ENCODE data around the gene THSD4. TPM values are rescaled to one million over a fixed set of nuclear protein-coding genes. Genes with fewer than 3 reads are reported as not detected.

The THSD4 gene
- total RNA-seq, 1 experiment from 2014 or later = 65.4 TPM

DNA sequence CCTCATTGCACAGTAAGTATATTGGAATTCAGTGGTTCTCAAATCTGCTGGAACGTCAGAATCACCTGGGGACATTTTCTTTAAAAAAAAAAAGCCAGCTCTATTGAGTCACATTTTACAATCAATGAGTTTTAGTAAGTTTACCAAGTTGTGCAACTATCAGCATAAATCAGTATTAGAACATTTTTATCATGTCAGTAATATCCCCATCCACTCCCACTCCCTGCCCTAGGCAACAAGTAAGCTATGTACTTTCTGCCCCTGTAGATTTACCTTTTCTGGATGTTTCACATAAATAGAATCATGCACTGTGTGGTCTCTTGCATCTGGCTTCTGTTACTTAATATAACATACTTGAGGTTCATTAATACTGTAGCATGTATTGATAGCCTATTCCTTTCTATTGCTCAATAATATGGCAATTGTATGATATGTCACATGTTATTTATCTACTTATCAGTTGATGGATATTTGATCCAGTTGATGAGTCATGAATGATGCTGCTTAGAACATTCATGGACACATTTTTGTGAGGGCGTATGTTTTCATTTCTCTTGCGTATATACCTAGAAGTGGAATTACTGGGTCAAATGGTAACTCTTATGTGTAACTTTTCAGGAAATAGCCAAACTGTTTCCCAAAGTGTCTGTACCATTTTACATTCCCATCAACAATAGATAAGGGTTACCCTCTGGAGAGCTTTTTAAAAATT is 180.5 kb downstream of the THSD4 start:
- H3K4me1 ChIP-seq (ENCODE audit: control insufficient read depth, insufficient read depth, low read length) = peaks cover 43% of the 10 kb centered on the region
- TF ChIP-seq SIN3A (IDR thresholded peaks at IDR 0.05; ENCODE audit: borderline replicate concordance, insufficient read depth, low read depth, low read length) (no peak), POLR2AphosphoS5 (IDR thresholded peaks at IDR 0.05; ENCODE audit: low read depth, low read length) (no peak), TCF7L2 (IDR thresholded peaks at IDR 0.05; ENCODE audit: low read depth, low read length) (no peak; the same call in 1 of the 2 replicates)
- TF ChIP-seq, protein P1, sequence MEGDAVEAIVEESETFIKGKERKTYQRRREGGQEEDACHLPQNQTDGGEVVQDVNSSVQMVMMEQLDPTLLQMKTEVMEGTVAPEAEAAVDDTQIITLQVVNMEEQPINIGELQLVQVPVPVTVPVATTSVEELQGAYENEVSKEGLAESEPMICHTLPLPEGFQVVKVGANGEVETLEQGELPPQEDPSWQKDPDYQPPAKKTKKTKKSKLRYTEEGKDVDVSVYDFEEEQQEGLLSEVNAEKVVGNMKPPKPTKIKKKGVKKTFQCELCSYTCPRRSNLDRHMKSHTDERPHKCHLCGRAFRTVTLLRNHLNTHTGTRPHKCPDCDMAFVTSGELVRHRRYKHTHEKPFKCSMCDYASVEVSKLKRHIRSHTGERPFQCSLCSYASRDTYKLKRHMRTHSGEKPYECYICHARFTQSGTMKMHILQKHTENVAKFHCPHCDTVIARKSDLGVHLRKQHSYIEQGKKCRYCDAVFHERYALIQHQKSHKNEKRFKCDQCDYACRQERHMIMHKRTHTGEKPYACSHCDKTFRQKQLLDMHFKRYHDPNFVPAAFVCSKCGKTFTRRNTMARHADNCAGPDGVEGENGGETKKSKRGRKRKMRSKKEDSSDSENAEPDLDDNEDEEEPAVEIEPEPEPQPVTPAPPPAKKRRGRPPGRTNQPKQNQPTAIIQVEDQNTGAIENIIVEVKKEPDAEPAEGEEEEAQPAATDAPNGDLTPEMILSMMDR (IDR thresholded peaks at IDR 0.05) = no peak
- TF ChIP-seq, protein P2, sequence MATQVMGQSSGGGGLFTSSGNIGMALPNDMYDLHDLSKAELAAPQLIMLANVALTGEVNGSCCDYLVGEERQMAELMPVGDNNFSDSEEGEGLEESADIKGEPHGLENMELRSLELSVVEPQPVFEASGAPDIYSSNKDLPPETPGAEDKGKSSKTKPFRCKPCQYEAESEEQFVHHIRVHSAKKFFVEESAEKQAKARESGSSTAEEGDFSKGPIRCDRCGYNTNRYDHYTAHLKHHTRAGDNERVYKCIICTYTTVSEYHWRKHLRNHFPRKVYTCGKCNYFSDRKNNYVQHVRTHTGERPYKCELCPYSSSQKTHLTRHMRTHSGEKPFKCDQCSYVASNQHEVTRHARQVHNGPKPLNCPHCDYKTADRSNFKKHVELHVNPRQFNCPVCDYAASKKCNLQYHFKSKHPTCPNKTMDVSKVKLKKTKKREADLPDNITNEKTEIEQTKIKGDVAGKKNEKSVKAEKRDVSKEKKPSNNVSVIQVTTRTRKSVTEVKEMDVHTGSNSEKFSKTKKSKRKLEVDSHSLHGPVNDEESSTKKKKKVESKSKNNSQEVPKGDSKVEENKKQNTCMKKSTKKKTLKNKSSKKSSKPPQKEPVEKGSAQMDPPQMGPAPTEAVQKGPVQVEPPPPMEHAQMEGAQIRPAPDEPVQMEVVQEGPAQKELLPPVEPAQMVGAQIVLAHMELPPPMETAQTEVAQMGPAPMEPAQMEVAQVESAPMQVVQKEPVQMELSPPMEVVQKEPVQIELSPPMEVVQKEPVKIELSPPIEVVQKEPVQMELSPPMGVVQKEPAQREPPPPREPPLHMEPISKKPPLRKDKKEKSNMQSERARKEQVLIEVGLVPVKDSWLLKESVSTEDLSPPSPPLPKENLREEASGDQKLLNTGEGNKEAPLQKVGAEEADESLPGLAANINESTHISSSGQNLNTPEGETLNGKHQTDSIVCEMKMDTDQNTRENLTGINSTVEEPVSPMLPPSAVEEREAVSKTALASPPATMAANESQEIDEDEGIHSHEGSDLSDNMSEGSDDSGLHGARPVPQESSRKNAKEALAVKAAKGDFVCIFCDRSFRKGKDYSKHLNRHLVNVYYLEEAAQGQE (IDR thresholded peaks at IDR 0.05; ENCODE audit: insufficient read depth in 1 of 2, low read depth in 2 of 2, low read length in 1 of 2) = no peak
- peak overlapping the region; percentile 89 for H3K27ac ChIP-seq (ENCODE audit: low read length)
- no peaks in the 10 kb centered on the region for H3K36me3 ChIP-seq (ENCODE audit: control insufficient read depth, insufficient read depth, low read length)
- in situ Hi-C loops (cut with HindIII; ENCODE audit: low pct_unique_long_range_greater_than_20kb, low sequenced_read_pairs) (no loop called here), intact Hi-C loops (cut with micrococcal nuclease; ENCODE audit: unreplicated experiment) (loop anchor here (10.0 kb wide), 1 partner anchor 181 kb away; the partner anchor contains the start of gene THSD4)
- no peaks in the 10 kb centered on the region for H3K27me3 ChIP-seq (ENCODE audit: control insufficient read depth, insufficient read depth, low read length)
- no peak overlapping the region for H3K4me3 ChIP-seq (ENCODE audit: low read depth in 2 of 2, low read length in 2 of 2)
- no TSS peak for BruUV-seq (replicated peaks)
- ATAC-seq = peak; percentile 64
- CTCF ChIA-PET = no interaction called here
- peaks cover 3% of the 10 kb centered on the region; the same call in 1 of the 2 replicates for H3K9me3 ChIP-seq (ENCODE audit: control insufficient read depth, insufficient read depth, low read depth, low read length)
- DNase-seq (ENCODE audit: low read depth, low spot score) = peak; percentile 81
- POLR2A ChIA-PET = interaction anchor here (0.6 kb wide), 1 partner anchor 15 kb away, joined by 3 read pairs; no protein-coding TSS in a partner anchor

DNA sequence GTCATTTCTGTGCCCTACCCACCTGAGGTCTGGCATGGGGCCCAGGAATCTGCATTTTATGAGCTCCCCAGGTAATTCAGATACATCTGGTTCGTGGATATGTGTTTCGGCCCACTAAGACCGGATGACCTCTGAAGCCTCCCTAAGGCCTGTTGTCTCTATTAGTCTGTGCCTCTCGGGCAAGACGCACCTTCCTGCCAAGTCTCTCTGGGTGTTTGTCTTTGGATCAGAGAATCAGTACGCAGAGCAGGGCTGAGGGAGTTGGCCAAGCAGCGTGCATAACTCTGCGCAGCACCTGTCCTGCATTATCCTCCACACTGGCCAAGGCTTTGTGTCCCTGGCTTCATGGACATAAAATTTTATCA is 181.0 kb downstream of the THSD4 start:
- no peak for TF ChIP-seq POLR2AphosphoS5 (IDR thresholded peaks at IDR 0.05; ENCODE audit: low read depth, low read length)
- no peak for TF ChIP-seq TCF7L2 (IDR thresholded peaks at IDR 0.05; ENCODE audit: low read depth, low read length)
- no peak for TF ChIP-seq SIN3A (IDR thresholded peaks at IDR 0.05; ENCODE audit: borderline replicate concordance, insufficient read depth, low read depth, low read length)
- TF ChIP-seq, protein P2 (IDR thresholded peaks at IDR 0.05; ENCODE audit: insufficient read depth in 1 of 2, low read depth in 2 of 2, low read length in 1 of 2) = no peak
- TF ChIP-seq, protein P1 (IDR thresholded peaks at IDR 0.05) = no peak
- Histone ChIP-seq H3K36me3 (ENCODE audit: control insufficient read depth, insufficient read depth, low read length) (no peaks in the 10 kb centered on the region), H3K27me3 (ENCODE audit: control insufficient read depth, insufficient read depth, low read length) (no peaks in the 10 kb centered on the region), H3K4me1 (ENCODE audit: control insufficient read depth, insufficient read depth, low read length) (peaks cover 41% of the 10 kb centered on the region), H3K27ac (ENCODE audit: low read length) (peak overlapping the region; percentile 89), H3K9me3 (ENCODE audit: control insufficient read depth, insufficient read depth, low read depth, low read length) (peaks cover 3% of the 10 kb centered on the region; the same call in 1 of the 2 replicates), H3K4me3 (ENCODE audit: low read depth in 2 of 2, low read length in 2 of 2) (no peak overlapping the region)
- BruUV-seq (replicated peaks) = no TSS peak
- ChIA-PET CTCF (no interaction called here), POLR2A (no interaction called here)
- ATAC-seq (peak; percentile 68), DNase-seq (ENCODE audit: low read depth, low spot score) (no peak)
- in situ Hi-C loops (cut with HindIII; ENCODE audit: low pct_unique_long_range_greater_than_20kb, low sequenced_read_pairs) (no loop called here), intact Hi-C loops (cut with micrococcal nuclease; ENCODE audit: unreplicated experiment) (loop anchor here (10.0 kb wide), 1 partner anchor 181 kb away; the partner anchor contains the start of gene THSD4)
